Hematopoietic multipotent progenitor cell treated with erythropoietin and hydrocortisone succinate and interleukin-3 and kit ligand, for 6 days (in vitro differentiated cells): Measurements from ENCODE around the gene PDGFRA.

Experiments
- DNase-seq: peaks from one replicate; pipeline ENCODE4 v3.0.0-alpha.2; 2015

PDGFRA gene

DNA sequence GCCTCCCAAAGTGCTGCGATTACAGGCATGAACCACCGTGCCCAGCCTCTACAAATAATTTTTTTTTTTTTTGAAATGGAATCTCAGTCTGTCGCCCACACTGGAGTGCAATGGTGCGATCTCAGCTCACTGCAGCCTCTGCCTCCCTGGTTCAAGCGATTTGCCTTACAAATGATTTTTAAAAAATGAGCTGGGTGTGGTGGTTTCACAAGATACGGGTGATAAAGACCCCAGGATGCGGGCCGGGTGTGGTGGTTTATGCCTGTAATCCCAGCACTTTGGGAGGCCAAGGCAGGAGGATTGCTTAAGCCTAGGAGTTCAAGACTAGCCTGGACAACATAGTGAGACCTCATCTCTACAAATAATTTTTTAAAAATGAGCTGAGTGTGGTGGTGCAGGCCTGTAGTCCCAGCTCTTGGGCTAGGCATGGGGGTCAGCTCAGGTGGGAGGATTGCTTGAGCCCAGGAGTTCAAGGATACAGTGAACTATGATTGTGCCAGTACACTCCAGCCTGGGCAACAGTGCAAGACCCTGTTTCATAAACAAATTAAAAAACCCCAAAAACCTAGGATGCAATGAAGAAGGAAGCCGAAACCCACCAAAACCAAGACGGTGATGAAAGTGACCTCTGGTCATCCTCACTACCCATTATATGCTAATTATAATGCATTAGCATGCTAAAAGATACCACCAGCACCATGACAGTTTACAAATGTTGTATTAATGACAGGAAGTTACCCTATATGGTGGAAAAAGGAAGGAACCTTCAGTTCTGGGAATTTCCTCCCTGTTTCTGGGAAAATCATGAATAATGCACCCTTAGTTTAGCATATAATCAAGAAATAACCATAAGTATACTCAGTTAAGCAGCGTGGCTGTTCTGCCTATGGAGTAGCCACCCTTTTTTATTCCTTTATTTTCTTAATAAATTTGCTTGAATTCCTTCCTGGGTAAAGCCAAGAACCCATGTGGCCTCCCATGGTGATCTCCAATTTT is 27.7 kb downstream of the PDGFRA start:
- DNase-seq = no peak

DNA sequence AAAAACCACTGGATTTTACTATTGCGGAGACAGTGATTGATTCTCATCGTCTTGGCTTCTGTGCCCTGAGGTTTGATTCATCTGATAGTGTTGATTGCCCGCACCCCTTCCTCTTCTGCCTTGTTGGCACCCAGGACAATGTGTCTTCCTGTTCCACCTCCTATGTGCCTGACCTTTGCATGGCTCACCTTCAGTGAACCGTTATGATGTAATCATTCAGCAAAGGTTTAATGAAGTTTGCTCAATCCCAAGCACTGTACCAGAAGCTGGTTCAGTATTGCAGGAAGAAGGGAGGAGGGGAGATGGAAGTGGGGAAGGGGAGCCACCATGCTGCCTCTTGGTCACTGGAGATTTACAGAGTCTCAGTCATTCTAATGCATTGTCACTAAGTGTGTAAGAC is 36.3 kb downstream of the PDGFRA start:
- DNase-seq = no peak

DNA sequence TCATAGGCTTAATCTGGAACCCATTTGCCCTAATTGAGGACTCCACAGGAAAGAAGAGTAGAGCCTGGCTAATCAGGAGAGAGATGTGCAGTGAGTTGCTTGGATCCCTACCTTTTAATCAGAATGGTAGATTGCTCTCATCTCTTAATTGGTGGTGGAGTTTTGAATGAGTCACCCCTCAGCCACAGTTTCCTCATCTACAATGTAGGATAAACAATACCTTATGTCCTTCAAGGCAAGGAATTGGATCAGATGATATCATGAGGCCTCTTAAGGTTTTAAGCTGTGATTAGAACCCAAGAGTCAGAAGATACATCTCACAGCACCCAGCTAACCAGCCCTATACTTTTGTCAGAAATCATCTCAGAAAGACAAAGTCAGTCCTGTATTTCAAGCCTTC is 39.1 kb downstream of the PDGFRA start:
- no peak for DNase-seq

DNA sequence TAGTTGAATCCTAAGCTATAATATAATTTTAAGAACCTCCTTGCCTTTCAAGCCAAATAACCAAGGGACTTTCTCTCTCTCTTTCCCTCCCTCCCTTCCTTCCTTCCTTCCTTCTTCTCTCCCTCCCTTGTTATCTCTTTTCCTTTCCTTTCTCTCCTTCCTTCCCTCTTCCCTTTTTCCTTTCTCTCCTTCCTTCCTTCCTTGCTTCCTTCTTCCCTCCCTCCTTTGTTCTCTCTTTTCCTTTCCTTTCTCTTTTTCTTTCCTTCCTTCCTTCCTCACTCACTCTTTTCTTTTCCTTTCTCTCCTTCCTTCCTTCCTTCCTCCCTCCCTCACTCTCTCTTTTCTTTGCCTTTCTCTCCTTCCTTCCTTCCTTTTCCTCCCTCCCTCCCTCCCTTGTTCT is 42.4 kb downstream of the PDGFRA start:
- no peak for DNase-seq

DNA sequence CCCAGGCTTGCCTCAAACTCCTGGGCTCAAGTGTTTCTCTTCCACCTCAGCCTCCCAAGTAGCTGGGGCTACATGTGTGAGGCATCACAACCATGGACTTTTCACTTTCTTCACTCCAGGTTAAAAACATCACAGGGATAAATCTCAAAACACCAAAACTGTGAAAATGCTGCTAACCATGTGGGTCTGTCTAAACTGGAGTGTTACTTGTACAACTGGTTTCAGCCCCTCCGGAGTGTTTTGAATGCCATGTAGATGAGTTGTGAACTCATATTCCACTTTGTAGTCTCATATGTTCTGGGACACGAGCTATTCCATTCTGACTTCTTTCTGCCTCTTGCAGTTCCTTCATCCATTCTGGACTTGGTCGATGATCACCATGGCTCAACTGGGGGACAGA is 43.0 kb downstream of the PDGFRA start:
- no peak for DNase-seq

DNA sequence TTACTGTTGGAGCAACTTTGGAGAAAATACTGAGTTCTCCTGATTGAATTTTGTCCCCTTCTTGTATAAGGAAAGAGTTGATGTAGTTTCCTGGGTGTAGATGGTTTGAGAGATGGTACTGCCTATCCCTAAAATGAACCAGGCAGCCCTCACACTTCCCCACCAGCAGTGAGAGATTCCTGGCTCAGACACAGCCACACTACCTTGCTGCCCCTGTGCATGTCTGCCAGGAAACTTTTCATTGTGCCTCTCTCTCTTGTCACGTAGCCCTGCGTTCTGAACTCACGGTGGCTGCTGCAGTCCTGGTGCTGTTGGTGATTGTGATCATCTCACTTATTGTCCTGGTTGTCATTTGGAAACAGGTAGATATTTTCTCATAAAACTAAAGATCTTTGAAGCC is 45.2 kb downstream of the PDGFRA start:
- no peak for DNase-seq

DNA sequence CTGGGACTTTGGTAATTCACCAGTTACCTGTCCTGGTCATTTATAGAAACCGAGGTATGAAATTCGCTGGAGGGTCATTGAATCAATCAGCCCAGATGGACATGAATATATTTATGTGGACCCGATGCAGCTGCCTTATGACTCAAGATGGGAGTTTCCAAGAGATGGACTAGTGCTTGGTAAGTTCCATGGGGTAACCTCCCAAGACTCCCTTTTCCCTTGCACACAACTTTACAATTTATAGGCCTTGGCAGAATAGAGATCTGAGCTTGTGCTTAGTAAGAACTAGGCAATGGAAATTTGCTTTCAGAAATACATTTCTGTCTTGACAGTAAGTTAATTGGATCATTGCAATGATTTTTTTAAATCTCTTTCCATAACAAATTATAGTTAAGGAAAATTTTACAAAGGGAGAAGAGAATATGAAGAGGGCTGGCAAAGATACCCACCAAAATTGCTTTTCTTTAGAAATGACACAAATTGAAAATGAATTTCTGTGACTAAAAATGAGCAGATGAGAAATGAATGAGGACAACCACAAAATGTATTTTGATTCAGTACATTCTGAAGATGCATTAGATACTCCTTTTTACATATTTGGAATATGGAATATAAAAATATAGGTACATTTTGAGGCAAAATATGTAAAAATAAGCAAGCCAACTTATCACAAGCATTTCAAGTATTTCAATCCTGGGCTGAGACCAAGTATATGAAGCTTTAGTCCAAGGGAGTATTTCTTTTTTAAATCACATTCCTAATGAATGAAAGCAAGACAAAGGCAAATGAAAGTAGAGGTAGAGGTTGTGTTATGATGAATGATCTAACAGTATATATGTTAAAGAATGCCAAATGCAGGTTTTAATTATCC is 45.9 kb downstream of the PDGFRA start:
- no peak for DNase-seq

DNA sequence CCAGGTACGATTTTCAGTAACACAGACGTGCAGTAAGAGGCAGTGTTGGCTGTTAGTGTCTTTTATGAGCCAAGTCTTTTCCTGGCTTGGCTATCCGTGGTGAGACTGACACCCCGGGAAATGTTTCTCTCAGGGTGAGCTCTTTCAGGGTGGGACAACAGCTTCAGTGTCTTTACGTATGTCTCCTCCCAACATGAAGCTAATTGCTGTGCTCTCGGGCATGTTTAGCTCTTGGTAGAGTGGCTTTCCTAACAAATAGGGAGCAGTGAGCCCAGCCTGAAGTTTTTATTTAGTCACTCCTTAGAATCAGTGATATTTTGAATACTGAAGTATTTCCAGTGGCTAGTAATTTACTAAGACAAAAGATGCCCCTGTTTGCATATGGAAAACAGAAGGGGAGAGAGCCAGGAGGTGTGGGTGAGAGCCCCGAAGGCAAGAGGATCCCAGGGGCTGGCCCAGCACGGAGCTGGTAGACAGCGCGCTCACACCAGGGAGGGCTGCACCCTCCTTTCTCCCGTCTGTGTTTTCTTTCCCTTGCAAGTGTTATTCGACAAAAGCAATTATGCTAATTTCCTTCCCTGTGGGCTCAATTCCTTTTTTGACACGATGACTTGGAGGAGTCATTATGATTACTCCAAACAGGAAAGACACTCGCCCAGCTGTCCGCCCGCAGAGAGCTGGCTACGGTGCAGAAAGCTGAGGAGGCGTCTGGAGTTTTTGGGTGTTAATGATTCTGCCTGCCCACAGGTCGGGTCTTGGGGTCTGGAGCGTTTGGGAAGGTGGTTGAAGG is 47.7 kb downstream of the PDGFRA start:
- DNase-seq = no peak

DNA sequence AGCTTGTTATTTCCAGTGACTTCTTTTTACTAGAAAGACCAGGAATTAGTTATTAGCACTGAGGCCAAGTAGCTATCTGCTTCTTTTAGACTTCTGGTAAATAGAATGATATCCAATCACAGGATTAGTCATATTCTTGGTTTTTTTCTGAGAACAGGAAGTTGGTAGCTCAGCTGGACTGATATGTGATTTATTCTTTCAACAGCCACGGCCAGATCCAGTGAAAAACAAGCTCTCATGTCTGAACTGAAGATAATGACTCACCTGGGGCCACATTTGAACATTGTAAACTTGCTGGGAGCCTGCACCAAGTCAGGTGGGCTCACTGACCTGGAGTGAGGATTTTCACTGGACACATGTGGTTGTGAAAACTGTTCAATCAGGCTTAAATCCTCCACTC is 48.6 kb downstream of the PDGFRA start:
- peak; percentile 7 for DNase-seq

DNA sequence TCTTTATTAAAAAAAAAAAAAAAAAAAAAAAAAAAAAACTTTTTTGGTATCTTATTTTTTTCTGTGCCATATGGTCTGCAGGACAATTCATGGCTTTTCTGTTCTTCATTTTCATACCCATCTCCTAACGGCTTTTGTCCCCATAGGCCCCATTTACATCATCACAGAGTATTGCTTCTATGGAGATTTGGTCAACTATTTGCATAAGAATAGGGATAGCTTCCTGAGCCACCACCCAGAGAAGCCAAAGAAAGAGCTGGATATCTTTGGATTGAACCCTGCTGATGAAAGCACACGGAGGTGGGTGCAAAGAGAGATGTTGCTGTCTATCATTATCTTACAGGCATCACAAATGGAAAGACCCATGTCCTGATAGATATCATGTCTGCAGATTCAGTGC is 49.1 kb downstream of the PDGFRA start:
- DNase-seq = no peak

DNA sequence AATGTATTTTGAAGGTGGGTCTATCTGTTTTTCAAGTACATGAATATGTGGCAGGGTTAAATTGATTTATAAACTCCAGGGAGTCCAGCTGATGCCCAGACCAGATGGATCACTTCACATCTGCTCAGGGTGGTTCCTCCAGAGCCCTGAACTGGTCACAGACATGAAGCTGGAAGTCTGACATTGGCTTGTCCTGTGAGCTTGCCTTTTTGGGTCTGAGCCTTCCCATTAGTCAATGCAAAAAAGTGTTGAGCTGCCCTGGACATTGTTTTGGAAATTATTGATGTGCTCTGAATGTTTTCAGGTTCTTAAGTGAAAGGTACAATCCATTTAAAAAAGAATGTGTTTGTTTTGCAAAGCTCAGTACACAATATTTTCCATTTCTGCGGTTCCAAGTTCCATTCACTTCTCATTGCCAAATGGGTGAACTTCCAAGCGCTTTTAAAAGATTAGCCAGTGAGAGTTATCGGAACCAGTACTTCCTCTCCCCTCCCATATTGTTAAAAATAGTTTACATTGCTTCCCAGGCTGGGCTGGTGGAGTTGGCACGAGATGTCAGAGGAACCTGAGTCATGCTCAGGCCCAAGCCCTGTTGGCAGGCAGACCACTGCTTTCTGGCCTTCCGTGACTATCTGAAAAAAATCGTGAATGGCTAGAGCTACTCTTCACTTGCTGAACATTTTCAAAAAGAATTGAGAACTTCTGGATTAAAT is 52.1 kb downstream of the PDGFRA start:
- DNase-seq = peak; percentile 69

DNA sequence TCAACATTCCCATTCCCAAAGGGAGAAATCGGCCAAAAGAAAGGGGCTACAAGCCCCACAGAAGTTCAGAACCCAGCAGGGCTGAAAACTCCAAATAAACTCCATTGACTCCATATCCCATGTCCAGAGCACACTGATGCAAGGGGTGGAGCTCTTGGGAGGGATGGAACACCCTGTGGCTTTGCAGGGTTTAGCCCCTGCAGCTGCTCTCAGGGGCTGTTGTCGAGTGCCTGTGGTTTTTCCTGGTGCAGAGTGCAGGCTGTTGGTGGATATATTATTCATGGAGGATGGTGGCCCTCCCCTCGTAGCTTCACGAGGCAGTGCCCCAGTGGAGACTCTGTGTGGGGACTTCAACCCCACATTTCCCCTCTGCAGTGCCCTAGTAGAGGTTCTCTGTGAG is 53.7 kb downstream of the PDGFRA start:
- DNase-seq = no peak

DNA sequence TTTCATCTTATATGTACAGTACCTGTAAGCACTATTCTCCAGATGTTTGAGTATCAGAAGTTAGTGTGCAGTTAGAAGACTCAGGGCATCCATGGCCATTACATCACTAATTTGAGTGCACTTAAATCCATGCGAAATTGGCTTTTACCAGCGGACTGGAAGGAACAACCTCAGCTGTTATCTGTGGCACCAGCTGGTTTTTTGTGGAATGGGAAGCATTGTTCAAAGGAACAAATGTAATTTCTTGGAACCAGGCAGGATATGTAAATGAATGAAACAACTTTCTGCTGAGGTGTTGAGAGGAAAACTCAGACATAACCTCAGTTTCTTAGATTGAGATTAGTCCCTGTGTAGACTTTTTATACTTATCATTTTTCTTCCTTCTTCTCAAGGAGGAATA is 60.2 kb downstream of the PDGFRA start:
- no peak for DNase-seq

DNA sequence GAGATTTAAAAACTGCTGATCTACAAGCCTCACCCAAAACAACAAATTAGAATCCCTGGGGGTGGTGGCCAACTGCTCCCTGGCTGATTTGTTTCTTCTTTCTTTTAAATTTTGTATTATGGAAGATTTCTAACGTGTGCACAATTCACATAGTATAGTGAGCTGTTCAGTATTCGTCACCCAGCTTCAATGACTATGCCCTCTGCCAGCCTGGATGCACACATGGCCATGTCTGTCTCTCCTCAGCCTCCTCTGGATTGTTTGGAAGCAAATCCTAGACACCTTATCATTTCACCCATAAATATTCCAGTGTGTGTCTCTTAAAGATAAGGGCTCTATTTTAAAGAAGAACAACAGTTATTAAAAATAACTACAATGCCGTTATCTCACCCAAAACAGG is 61.9 kb downstream of the PDGFRA start:
- DNase-seq = no peak

DNA sequence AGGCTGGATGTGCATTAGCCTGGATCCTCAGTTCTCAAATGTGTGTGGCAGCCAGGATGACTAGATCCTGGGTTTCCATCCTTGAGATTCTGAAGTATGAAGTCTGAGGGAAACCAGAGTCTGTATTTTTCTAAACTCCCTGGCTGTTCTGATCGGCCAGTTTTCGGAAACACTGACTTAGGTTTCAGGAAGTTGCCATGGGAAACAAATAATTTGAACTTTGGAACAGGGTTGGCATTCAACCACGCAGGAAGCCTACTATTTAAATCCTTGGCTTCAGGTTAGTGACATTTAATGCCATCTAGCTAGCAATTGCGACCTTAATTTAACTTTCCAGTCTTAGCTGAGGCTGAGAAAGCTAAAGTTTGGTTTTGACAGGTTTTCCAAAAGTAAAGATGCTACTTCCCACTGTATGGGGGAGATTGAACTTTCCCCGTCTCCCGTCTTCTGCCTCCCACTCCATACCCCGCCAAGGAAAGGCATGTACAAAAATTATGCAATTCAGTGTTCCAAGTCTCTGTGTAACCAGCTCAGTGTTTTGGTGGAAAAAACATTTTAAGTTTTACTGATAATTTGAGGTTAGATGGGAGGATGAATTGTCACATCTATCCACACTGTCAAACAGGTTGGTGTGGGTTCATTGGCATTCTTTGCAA is 67.6 kb downstream of the PDGFRA start:
- DNase-seq = no peak

DNA sequence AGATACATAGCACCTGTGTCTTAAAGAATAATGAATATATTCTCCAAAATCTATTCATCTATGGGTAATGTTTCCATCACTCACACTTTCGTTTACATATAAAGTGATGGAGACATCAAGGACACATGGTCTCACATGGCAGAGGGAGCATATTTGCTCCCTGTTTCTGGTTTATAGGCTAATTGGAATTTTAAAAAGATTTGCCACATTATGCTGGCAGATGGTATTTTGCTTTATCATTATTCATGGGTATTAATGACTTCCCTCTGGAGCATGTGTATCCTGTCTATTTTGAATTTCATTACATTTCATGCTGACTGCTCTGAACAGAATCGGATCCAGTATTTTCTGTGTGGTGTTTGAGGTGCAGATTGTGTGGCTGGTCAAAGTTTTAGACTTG is 79.0 kb downstream of the PDGFRA start:
- DNase-seq = no peak

DNA sequence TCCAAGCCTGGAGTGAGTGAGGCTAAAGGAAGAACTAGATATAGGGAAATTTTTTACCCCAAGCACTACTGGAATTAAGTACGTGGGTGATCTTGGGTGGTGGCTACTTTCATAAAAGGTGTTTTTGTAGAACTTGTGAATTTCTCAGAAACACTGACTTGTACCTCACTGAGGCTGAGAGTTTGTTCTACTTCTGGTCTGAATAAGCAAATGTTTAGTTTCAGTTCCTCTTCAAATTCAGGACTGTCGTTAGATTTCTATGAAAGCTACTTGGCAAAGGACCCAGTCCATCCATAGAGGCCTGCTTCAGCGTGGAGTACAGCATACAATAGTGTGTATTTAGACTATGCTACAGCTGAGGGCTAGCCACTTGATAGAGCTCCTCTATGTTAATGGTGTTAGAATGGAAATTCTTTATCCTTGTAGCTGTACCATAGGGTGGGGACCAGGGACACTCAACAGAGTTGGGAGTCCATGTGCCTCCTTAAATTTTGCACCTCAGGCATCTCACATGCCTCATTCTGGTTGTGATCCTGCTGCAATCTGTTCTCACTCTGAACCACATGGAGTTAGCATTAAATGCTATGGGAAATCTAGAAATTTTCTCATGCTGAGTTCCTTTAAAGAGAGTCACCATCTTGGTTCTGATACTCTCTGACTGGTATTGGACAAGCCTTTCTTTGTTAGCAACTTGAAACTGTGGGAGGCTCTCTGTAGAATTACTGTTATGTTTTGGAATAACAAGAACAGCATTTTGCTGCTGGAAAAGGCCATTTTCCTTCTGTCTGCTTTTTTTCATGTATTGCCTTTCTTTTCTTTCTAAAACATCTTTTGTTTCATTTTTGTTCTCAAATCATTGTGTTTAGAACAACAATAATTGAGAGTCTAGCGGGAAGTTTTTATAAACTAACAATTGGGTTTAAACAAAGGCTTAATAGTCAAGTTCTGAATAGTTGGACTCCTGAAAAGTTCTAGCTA is 86.8 kb downstream of the PDGFRA start:
- DNase-seq = no peak

DNA sequence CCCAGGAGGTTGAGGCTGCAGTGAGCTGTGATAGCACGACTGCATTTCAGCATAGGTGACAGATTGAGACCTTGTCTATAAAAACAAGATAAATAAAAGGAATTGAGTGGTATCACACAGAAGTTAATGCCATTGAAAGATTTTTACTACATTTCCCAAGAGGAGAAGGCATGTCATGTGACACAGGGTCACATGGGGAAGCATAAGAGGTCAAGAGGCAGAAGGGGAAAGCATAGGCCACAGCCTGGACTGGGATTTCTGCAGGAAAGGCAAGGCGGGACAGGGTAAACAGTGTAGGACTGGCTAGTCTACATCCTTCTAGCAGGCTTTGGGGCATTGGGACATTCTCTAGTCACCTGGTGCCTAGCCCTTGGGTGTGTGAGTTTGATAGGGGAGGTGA is 88.6 kb downstream of the PDGFRA start:
- no peak for DNase-seq

DNA sequence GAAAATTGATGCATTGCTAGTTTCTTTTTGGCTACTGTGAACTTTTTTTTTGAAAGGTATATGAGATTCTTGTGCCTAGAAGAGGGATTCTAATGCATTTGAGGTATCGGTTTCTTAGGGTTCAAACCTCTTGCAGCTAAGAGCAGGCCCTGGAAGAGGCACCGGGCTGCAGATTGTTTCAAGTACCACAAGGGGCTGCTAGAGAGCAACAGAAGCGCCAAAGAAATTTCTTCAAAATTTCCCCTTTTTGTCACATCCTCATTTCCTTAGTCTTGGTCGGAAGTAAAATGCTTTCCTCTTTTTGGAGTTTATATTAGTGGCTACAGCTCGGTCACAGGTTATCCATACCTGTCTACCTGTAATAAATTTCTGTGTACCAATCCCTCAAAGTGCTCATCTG is 89.8 kb downstream of the PDGFRA start:
- DNase-seq = peak; percentile 83

DNA sequence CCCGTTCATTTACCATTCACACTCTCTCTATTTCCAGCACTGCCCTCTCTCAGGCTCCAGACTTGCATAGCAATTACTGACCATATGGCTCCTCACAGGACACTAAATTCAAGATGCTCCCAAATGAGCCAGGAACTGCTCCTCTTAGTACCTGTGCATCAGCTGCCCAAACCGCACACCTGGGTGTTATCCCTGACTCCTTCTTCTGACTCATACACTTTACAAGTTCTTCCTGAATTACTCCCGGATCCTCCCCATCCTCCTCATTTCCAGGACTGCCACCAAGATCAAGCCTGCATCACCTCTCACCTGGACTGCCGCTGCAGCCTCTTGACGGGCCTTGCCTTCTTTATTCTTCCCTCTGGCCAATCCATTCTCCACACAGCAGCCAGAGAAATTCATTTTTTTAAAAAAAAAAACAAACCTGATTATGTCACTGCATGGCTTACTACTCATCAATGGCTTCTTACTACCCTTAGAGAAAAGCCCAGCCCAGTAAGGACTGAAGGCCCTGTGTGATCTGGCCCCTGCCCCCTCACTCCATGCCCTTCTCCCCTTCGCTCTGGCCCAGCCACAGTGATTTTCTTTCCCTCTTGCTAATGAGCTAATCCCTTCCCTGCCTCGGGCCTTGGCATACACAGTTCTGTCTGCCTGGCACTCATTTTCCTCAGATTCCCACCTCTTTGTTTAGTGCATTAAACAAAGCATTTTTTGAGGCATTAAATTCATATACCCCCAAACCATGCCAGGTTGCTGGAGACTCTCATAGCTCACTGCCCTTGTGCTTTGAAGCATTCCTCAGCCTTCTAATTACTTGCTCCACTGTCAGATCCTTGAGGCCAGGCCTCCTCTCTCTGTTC is 92.0 kb downstream of the PDGFRA start:
- no peak for DNase-seq
